B cell (primary cell): ENCODE data around the gene ARHGAP18. TPM values are rescaled to one million over a fixed set of nuclear protein-coding genes. Genes with fewer than 3 reads are reported as not detected.

Experiments used
- ATAC-seq: fragments of 200-7000 bp; cut with Tn5 transposase; one replicate; pipeline ENCODE4 v1.10.0; 2021; ENCODE audit warnings: low read depth, mild to moderate bottlenecking, moderate number of reproducible peaks, moderate library complexity
- CTCF ChIA-PET: fragments of 350-600 bp; sonication (Branson Sonifier 250); formaldehyde crosslinking; loops from one replicate; lab custom pipeline; 2021; ENCODE audit warnings: antibody characterized with exemption, inconsistent platforms; lab: Charles Lee
- POLR2A ChIA-PET: fragments of 350-600 bp; sonication (Branson Sonifier 250); formaldehyde crosslinking; loops from one replicate; lab custom pipeline; 2021; ENCODE audit warnings: antibody characterized with exemption; lab: Charles Lee
- DNase-seq: peaks from one replicate; pipeline ENCODE4 v3.0.0; 2013
- H2AFZ ChIP-seq: 2 replicates; pipeline ENCODE4 v1.6.1; 2012; ENCODE audit warnings: mild to moderate bottlenecking, low read depth, low read length; ENCODE audit not compliant: insufficient read depth, poor library complexity, severe bottlenecking
- H3K27ac ChIP-seq, 2 donors: 1 replicate in 1 of 2; 2 replicates in 1 of 2; pipeline ENCODE4 v1.5.1; 2012 to 2013; ENCODE audit warnings: low read length in 2 of 2, mild to moderate bottlenecking in 2 of 2, moderate library complexity in 1 of 2
- H3K27me3 ChIP-seq, 4 experiments: fragments of 200-600 bp in 1 of 4; sonication (generic) in 1 of 4; replicated peaks in 1 of 4; 1 replicate in 2 of 4; 2 replicates in 2 of 4; pipeline versions ENCODE4 v1.6.1 to v1.7.0; 2013 to 2016; ENCODE audit warnings: low read length in 3 of 4, mild to moderate bottlenecking in 2 of 4, mixed read lengths in 1 of 4, moderate library complexity in 1 of 4; ENCODE audit not compliant: insufficient read depth in 4 of 4, control insufficient read depth in 3 of 4; ENCODE audit errors: control extremely low read depth in 1 of 4
- H3K36me3 ChIP-seq, 2 experiments: replicated peaks in 1 of 2; 1 replicate in 1 of 2; 2 replicates in 1 of 2; pipeline versions ENCODE4 v1.6.1 to v1.7.1; 2013; ENCODE audit warnings: low read length in 1 of 2; ENCODE audit not compliant: insufficient read depth in 2 of 2, control insufficient read depth in 1 of 2; ENCODE audit errors: control extremely low read depth in 1 of 2, extremely low read depth in 1 of 2
- H3K4me1 ChIP-seq, 2 donors: fragments of 200-600 bp in 1 of 2; sonication (generic) in 1 of 2; 1 replicate in 1 of 2; 2 replicates in 1 of 2; pipeline versions ENCODE4 v1.5.1 to v1.6.1; 2013 to 2017; ENCODE audit warnings: low read length in 2 of 2; ENCODE audit not compliant: control insufficient read depth in 2 of 2, insufficient read depth in 2 of 2
- H3K4me2 ChIP-seq: replicated peaks from 2 replicates; pipeline ENCODE3; 2012; ENCODE audit warnings: mild to moderate bottlenecking, low read depth, low read length; ENCODE audit not compliant: poor library complexity, severe bottlenecking
- H3K4me3 ChIP-seq, 5 experiments: fragments of 200-600 bp in 1 of 5; sonication (generic) in 1 of 5; 1 replicate in 3 of 5; 2 replicates in 2 of 5; pipeline versions ENCODE4 v1.5.1 to v1.7.0; 2011 to 2016; ENCODE audit warnings: low read length in 4 of 5, mild to moderate bottlenecking in 4 of 5, low read depth in 2 of 5, control low read depth in 1 of 5, moderate library complexity in 1 of 5; ENCODE audit not compliant: insufficient read depth in 1 of 5; ENCODE audit errors: control extremely low read depth in 1 of 5, extremely low read depth in 1 of 5
- H3K79me2 ChIP-seq: fragments of 200-600 bp; sonication (generic); one replicate; pipeline ENCODE4 v1.6.0; 2016; ENCODE audit warnings: low read length; ENCODE audit not compliant: control insufficient read depth, insufficient read depth
- H3K9ac ChIP-seq: fragments of 200-600 bp; sonication (generic); 2 replicates; pipeline ENCODE4 v1.6.1; 2017; ENCODE audit warnings: mild to moderate bottlenecking, low read length, moderate library complexity
- H3K9me3 ChIP-seq, 3 donors: one replicate each; pipeline versions ENCODE4 v1.6.1 to v1.7.1; 2013; ENCODE audit warnings: low read length in 2 of 3; ENCODE audit not compliant: control insufficient read depth in 2 of 3, insufficient read depth in 1 of 3; ENCODE audit errors: control extremely low read depth in 1 of 3
- H4K20me1 ChIP-seq: 2 replicates; pipeline ENCODE4 v1.6.0; 2012; ENCODE audit warnings: mild to moderate bottlenecking, low read length; ENCODE audit not compliant: insufficient read depth, control insufficient read depth, poor library complexity, severe bottlenecking
- H3K27ac Mint-ChIP-seq: one replicate; pipeline ENCODE4 v1.8.0; 2021; ENCODE audit warnings: mixed read lengths
- H3K27me3 Mint-ChIP-seq: one replicate; pipeline ENCODE4 v1.8.0; 2021; ENCODE audit warnings: mixed read lengths
- H3K4me1 Mint-ChIP-seq: one replicate; pipeline ENCODE4 v1.8.0; 2021; ENCODE audit warnings: mixed read lengths
- H3K4me3 Mint-ChIP-seq: one replicate; pipeline ENCODE4 v1.8.0; 2021; ENCODE audit warnings: mixed read lengths
- H3K9me3 Mint-ChIP-seq: one replicate; pipeline ENCODE4 v1.8.0; 2022; ENCODE audit warnings: mixed read lengths; ENCODE audit not compliant: insufficient read depth
- CTCF ChIP-seq: fragments of 200-600 bp; IDR thresholded peaks from one replicate; pipeline ENCODE4 v1.8.0; 2022; ENCODE audit warnings: antibody characterized with exemption, mild to moderate bottlenecking
- EZH2 ChIP-seq: IDR thresholded peaks from 2 replicates; pipeline ENCODE4 v1.6.1; 2012; ENCODE audit warnings: borderline replicate concordance, low read depth, mild to moderate bottlenecking, moderate library complexity, low read length; ENCODE audit not compliant: insufficient read depth, poor library complexity, severe bottlenecking
- WGBS: methylation state at CpG from one replicate; pipeline ENCODE4 v1.1.5; 2013; ENCODE audit warnings: missing lambda C conversion rate; ENCODE audit not compliant: insufficient coverage; 5-methylcytosine and 5-hydroxymethylcytosine counted together
- intact Hi-C: fragments of 100-400 bp; cut with micrococcal nuclease; formaldehyde crosslinking; loops from one replicate; pipeline ENCODE4 v1.10.0; 2022
- polyA minus RNA-seq: library from RNA; depleted of rRNA, polyadenylated mRNA; stranded (reverse); fragments of >200 nt; gene quantifications from 2 replicates; pipeline ENCODE4 v1.2.3, GENCODE V29; 2012
- polyA plus RNA-seq: library from polyadenylated mRNA; depleted of rRNA; stranded (reverse); fragments of >200 nt; gene quantifications from 2 replicates; pipeline ENCODE4 v1.2.3, GENCODE V29; 2012
- total RNA-seq, 2 donors: library from RNA; stranded (reverse); fragments of 120-200 nt in 1 of 2; gene quantifications; 1 replicate in 1 of 2; 2 replicates in 1 of 2; pipeline versions ENCODE4 v1.2.3 to v1.2.4, GENCODE V29; 2013 to 2022

The ARHGAP18 gene
- total RNA-seq (3.9 TPM in 2 replicates), polyA plus RNA-seq (0.95 and 1.0 TPM in 2 replicates), polyA minus RNA-seq (2.6 and 4.0 TPM in 2 replicates)
- 10.6 TPM for total RNA-seq (2013)

GRCh38 chr6:129709769-129710449 lies at the start of gene ARHGAP18:
Gene ARHGAP18, minus strand, starts transcription at chr6:129710177. Its CDS starts 41 bp downstream, at chr6:129710136.
- Mint-ChIP-seq H3K9me3 (no peaks in the 10 kb centered on the region), H3K4me1 (peaks cover 35% of the 10 kb centered on the region), H3K27ac (peak within 1 kb of the TSS; percentile 90), H3K27me3 (no peaks in the 10 kb centered on the region), H3K4me3 (peak within 1 kb of the TSS; percentile 100)
- Histone ChIP-seq H3K4me3 (peak within 1 kb of the TSS; percentile 63 to 95 (median 73)), H3K9ac (peak within 1 kb of the TSS; percentile 79), H3K9me3 (no peaks in the 10 kb centered on the region), H3K27me3 (no peaks in the 10 kb centered on the region), H3K4me1 (peaks cover 18 to 19% of the 10 kb centered on the region in 2 donors), H3K27ac (peak within 1 kb of the TSS; percentile 50 to 75), H3K36me3 (no peaks in the 10 kb centered on the region), H2AFZ (peak within 1 kb of the TSS; percentile 94), H3K4me2 (peak within 1 kb of the TSS; percentile 67), H3K79me2 (peaks cover 36% of the 10 kb centered on the region), H4K20me1 (no peaks in the 10 kb centered on the region)
- ATAC-seq (peak; percentile 93), DNase-seq (peak; percentile 70)
- 1% methylated on average over 13 of the region's 23 CpGs for WGBS
- TF ChIP-seq EZH2 (no peak), CTCF (no peak)
- CTCF ChIA-PET, result interaction anchor here (0.8 to 6.8 kb wide), 9 partner anchors 9 to 311 kb away, joined by 3 to 48 read pairs (median 4); no protein-coding TSS in a partner anchor
- POLR2A ChIA-PET, result interaction anchor here (1.5 kb wide), 1 partner anchor 26 kb away, joined by 3 read pairs; no protein-coding TSS in a partner anchor
- intact Hi-C loops, result loop anchor here (2.0 to 5.0 kb wide), 2 partner anchors 38 to 39 kb away; no protein-coding TSS in a partner anchor

DNA sequence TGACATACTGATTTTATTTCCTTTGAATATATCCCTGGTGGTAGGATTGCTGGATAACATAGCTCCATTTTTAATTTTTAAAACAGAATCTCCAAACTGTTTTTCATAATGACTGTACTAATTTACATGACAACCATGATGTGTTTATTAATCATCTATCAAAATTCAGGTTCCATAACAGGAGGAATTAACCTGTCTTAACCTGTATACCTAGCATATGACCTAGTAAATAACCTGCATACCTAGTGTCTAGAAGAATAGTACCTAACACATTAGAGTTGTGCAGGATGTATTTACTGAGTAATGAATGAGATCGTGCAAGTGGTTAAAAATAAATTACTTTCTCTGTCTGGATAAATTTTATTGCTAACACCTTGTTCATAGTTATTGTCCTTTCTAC lies 45.8 kb upstream of the ARHGAP18 start:
- H3K9ac ChIP-seq, result no peak overlapping the region
- no peak overlapping the region for H2AFZ ChIP-seq
- WGBS, result no CpG with 5 or more reads among the region's 1 CpG
- H3K9me3 ChIP-seq, result no peaks in the 10 kb centered on the region
- no peak for TF ChIP-seq CTCF
- TF ChIP-seq EZH2, result no peak
- Mint-ChIP-seq H3K27me3 (peaks cover 6% of the 10 kb centered on the region), H3K4me1 (peaks cover 12% of the 10 kb centered on the region), H3K4me3 (no peak overlapping the region), H3K27ac (no peak overlapping the region), H3K9me3 (no peaks in the 10 kb centered on the region)
- no peak overlapping the region for H3K27ac ChIP-seq
- CTCF ChIA-PET, result interaction anchor here (3.0 kb wide), 1 partner anchor 158 kb away, joined by 12 read pairs; no protein-coding TSS in a partner anchor
- H3K36me3 ChIP-seq, result no peaks in the 10 kb centered on the region
- DNase-seq, result no peak
- no peaks in the 10 kb centered on the region for H3K79me2 ChIP-seq
- H3K4me1 ChIP-seq, result peaks cover 3 to 8% of the 10 kb centered on the region in 2 donors
- ATAC-seq, result no peak
- no peak overlapping the region for H3K4me3 ChIP-seq
- intact Hi-C loops, result no loop called here
- no peaks in the 10 kb centered on the region for H3K27me3 ChIP-seq
- POLR2A ChIA-PET, result no interaction called here
- no peak overlapping the region for H3K4me2 ChIP-seq
- no peaks in the 10 kb centered on the region for H4K20me1 ChIP-seq
